Skeletal muscle cell (primary cell): Measurements from ENCODE around the gene PDZK1.
"Not testable (repeated sequence)": the region's sequence is repeated elsewhere in the genome, so short reads cannot be mapped to it uniquely, and the experiment has no call there.

Experiments
- DNase-seq: peaks from one replicate; pipeline ENCODE4 v3.0.0-alpha.2; 2010; ENCODE audit warnings: low read depth
- H3K4me3 ChIP-seq: 2 replicates; pipeline ENCODE4 v1.5.1; 2011; ENCODE audit warnings: low read depth, mild to moderate bottlenecking, control low read depth, low read length, moderate library complexity

Gene PDZK1

GRCh38 chr1:145673217-145673616 is 34.0 kb downstream of the PDZK1 start:
- H3K4me3 ChIP-seq: not testable (repeated sequence)

GRCh38 chr1:145670995-145671745 is 36.0 kb downstream of the PDZK1 start:
- H3K4me3 ChIP-seq, DNase-seq: not testable (repeated sequence)

More at GRCh38 chr1:145673217-145673616, 34.0 kb downstream of the PDZK1 start:
- not testable (repeated sequence) for DNase-seq

GRCh38 chr1:145665015-145665414 is 42.2 kb downstream of the PDZK1 start:
- DNase-seq, H3K4me3 ChIP-seq: not testable (repeated sequence)

- DNase-seq, H3K4me3 ChIP-seq: not testable (repeated sequence)
These were observed 44.7 kb downstream of the PDZK1 start for GRCh38 chr1:145662502-145662901.

- not testable (repeated sequence) for DNase-seq, H3K4me3 ChIP-seq
These were observed 50.8 kb downstream of the PDZK1 start for GRCh38 chr1:145656245-145656943.

- not testable (repeated sequence) for H3K4me3 ChIP-seq, DNase-seq
These were observed 63.2 kb downstream of the PDZK1 start for GRCh38 chr1:145643990-145644389.

GRCh38 chr1:145641886-145642285 is 65.3 kb downstream of the PDZK1 start:
- H3K4me3 ChIP-seq, DNase-seq: not testable (repeated sequence)

GRCh38 chr1:145636237-145636636 is 70.9 kb downstream of the PDZK1 start:
- H3K4me3 ChIP-seq, DNase-seq: not testable (repeated sequence)

- DNase-seq, H3K4me3 ChIP-seq: not testable (repeated sequence)
These were observed 85.0 kb downstream of the PDZK1 start for GRCh38 chr1:145622177-145622576.
